Body of pancreas (tissue), 4 donors: ENCODE results near the gene C11orf54.

Experiments
- POLR2A ChIP-seq, 3 donors: fragments of 450-650 bp; IDR thresholded peaks; one replicate each; pipeline ENCODE4 v1.6.1; 2016; ENCODE audit warnings: antibody characterized with exemption in 3 of 3, mild to moderate bottlenecking in 2 of 3
- TF ChIP-seq, protein P1 (sequence below), 7 experiments: fragments of 450-650 bp in 4 of 7; fragments of 200-600 bp in 3 of 7; sonication (generic) in 3 of 7; IDR thresholded peaks; one replicate each; pipeline ENCODE4 v1.5.1; 2016 to 2019; ENCODE audit warnings: antibody characterized with exemption in 7 of 7

DNA sequence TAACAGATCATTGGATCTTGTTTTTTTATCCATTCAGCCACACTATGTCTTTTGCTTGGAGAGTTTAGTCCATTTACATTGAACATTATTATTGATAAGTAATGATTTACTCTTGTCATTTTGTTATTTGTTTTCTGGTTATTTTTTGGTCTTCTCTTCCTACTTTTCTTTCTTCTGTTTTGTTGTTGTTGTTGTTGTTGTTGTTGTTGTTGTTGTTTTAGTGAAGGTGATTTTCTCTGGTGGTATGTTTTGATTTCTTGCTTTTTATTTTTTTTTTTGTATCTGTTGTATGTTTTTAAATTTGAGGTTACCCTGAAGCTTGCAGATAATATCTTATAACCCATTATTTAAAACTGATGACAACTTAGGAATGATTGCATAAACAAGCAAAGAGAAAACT is 28.8 kb upstream of the C11orf54 start:
- TF ChIP-seq POLR2A (IDR thresholded peaks at IDR 0.05) = no peak
- TF ChIP-seq, protein P1, sequence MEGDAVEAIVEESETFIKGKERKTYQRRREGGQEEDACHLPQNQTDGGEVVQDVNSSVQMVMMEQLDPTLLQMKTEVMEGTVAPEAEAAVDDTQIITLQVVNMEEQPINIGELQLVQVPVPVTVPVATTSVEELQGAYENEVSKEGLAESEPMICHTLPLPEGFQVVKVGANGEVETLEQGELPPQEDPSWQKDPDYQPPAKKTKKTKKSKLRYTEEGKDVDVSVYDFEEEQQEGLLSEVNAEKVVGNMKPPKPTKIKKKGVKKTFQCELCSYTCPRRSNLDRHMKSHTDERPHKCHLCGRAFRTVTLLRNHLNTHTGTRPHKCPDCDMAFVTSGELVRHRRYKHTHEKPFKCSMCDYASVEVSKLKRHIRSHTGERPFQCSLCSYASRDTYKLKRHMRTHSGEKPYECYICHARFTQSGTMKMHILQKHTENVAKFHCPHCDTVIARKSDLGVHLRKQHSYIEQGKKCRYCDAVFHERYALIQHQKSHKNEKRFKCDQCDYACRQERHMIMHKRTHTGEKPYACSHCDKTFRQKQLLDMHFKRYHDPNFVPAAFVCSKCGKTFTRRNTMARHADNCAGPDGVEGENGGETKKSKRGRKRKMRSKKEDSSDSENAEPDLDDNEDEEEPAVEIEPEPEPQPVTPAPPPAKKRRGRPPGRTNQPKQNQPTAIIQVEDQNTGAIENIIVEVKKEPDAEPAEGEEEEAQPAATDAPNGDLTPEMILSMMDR (IDR thresholded peaks at IDR 0.05) = no peak
